K562 (cell line): ENCODE measurements around the gene UTP15. TPM values are rescaled to one million over a fixed set of nuclear protein-coding genes. Genes with fewer than 3 reads are reported as not detected.

Source experiments
- ATAC-seq: fragments of 200-7000 bp; cut with Tn5 transposase; 3 replicates; pipeline ENCODE4 v1.9.1; 2020; ENCODE audit warnings: moderate library complexity
- BruUV-seq: library from RNA; stranded (reverse); fragments of 400-500 nt; replicated peaks from 2 replicates; lab custom pipeline; 2021; lab: Mats Ljungman, UMichigan
- CTCF ChIA-PET: fragments of 300-600 bp; formaldehyde crosslinking; extraction: SDS; loops from one replicate; lab custom pipeline; 2021; ENCODE audit warnings: low intra/inter-chr PET ratio; lab: Yijun Ruan, JAX
- POLR2A ChIA-PET: fragments of 300-600, 350-650 bp; sonication (Branson Sonifier 250); formaldehyde crosslinking; extraction: SDS; loops from one replicate; lab custom pipeline; 2021; ENCODE audit warnings: antibody characterized with exemption, inconsistent platforms; lab: Yijun Ruan, JAX
- DNase-seq, 4 experiments: peaks; one replicate each; pipeline versions ENCODE4 v3.0.0 to v3.0.0-alpha.2; 2011 to 2018; ENCODE audit warnings: low spot score in 3 of 4, mixed read lengths in 3 of 4; ENCODE audit errors: extremely low read depth in 1 of 4
- FAIRE-seq: peaks from 2 replicates; lab custom pipeline; 2011; peaks lifted over from hg19 to GRCh38; lab: Jason Lieb, UNC
- H2AFZ ChIP-seq: 2 replicates; pipeline ENCODE4 v1.6.0; 2011; ENCODE audit warnings: low read depth, low read length, control low read depth, inconsistent platforms
- H3K27ac ChIP-seq: fragments of 200-600 bp; 3 replicates; pipeline ENCODE4 v1.8.0; 2011; ENCODE audit warnings: low read depth, mild to moderate bottlenecking, control low read depth, inconsistent platforms, low read length, moderate library complexity, mixed read lengths; ENCODE audit errors: extremely low read depth
- H3K27me3 ChIP-seq, 2 experiments: fragments of 300-600 bp in 1 of 2; 2 replicates in 1 of 2; 3 replicates in 1 of 2; pipeline versions ENCODE4 v1.6.0 to v1.8.0; 2011; ENCODE audit warnings: inconsistent platforms in 2 of 2, low read length in 2 of 2, mild to moderate bottlenecking in 1 of 2, mixed read lengths in 1 of 2, moderate library complexity in 1 of 2; ENCODE audit not compliant: control insufficient read depth in 2 of 2, insufficient read depth in 2 of 2
- H3K36me3 ChIP-seq: fragments of 300-600 bp; 3 replicates; pipeline ENCODE4 v1.8.0; 2011; ENCODE audit warnings: mild to moderate bottlenecking, low read length, inconsistent platforms; ENCODE audit not compliant: control insufficient read depth, insufficient read depth
- H3K4me1 ChIP-seq, 2 experiments: fragments of 200-600 bp in 1 of 2; replicated peaks in 1 of 2; 2 replicates in 1 of 2; 3 replicates in 1 of 2; pipeline versions ENCODE4 v1.5.1 to v1.8.0; 2011; ENCODE audit warnings: inconsistent platforms in 2 of 2, low read length in 2 of 2, mild to moderate bottlenecking in 1 of 2, mixed read lengths in 1 of 2, moderate library complexity in 1 of 2; ENCODE audit not compliant: control insufficient read depth in 2 of 2, insufficient read depth in 2 of 2
- H3K4me2 ChIP-seq: 2 replicates; pipeline ENCODE4 v1.6.1; 2011; ENCODE audit warnings: low read length, control low read depth, inconsistent platforms, mixed read lengths; ENCODE audit not compliant: insufficient read depth
- H3K4me3 ChIP-seq: fragments of 200-600 bp; sonication (generic), shearing (Covaris generic); 2 replicates; pipeline ENCODE4 v1.5.1; 2016; ENCODE audit warnings: control low read depth, inconsistent platforms
- H3K79me2 ChIP-seq: fragments of 200-600 bp; 3 replicates; pipeline ENCODE4 v1.8.0; 2011; ENCODE audit warnings: low read length, inconsistent platforms; ENCODE audit not compliant: control insufficient read depth, insufficient read depth
- H3K9ac ChIP-seq, 2 experiments: 2 replicates each; pipeline versions ENCODE4 v1.6.0 to v1.6.1; 2011; ENCODE audit warnings: low read depth in 2 of 2, low read length in 2 of 2, control low read depth in 1 of 2, inconsistent platforms in 1 of 2, mild to moderate bottlenecking in 1 of 2, mixed read lengths in 1 of 2; ENCODE audit not compliant: insufficient read depth in 1 of 2
- H3K9me1 ChIP-seq: one replicate; pipeline ENCODE4 v1.6.0; 2011; ENCODE audit warnings: inconsistent platforms, mild to moderate bottlenecking, low read length, moderate library complexity; ENCODE audit not compliant: control insufficient read depth, insufficient read depth
- H3K9me3 ChIP-seq: replicated peaks from 2 replicates; pipeline ENCODE4 v1.5.1; 2011; ENCODE audit warnings: low read depth, low read length, inconsistent platforms; ENCODE audit not compliant: control insufficient read depth, insufficient read depth
- H4K20me1 ChIP-seq: replicated peaks from 2 replicates; pipeline ENCODE4 v1.6.1; 2011; ENCODE audit warnings: low read length, inconsistent platforms, mixed read lengths; ENCODE audit not compliant: control insufficient read depth, insufficient read depth
- C11orf30 ChIP-seq: fragments of 450-650 bp; IDR thresholded peaks from 2 replicates; pipeline ENCODE4 v1.6.1; 2016; ENCODE audit warnings: low read depth, mild to moderate bottlenecking
- CBX8 ChIP-seq: fragments of 200-600 bp; sonication (generic); IDR thresholded peaks from 2 replicates; pipeline ENCODE4 v1.6.1; 2012; ENCODE audit warnings: borderline replicate concordance, mixed run types, low read depth, mild to moderate bottlenecking, moderate library complexity, mixed read lengths, low read length, control low read depth, inconsistent platforms; ENCODE audit not compliant: poor library complexity, severe bottlenecking; ENCODE audit errors: extremely low read depth
- FOS ChIP-seq: IDR thresholded peaks from 3 replicates; pipeline ENCODE4 v1.6.1; 2011; ENCODE audit not compliant: insufficient read length; ENCODE audit errors: extremely low read depth
- HLTF ChIP-seq: fragments of 450-650 bp; IDR thresholded peaks from 2 replicates; pipeline ENCODE4 v1.6.1; 2016
- NFIX ChIP-seq: fragments of 250-450 bp; sonication (Bioruptor Pico); IDR thresholded peaks from 2 replicates; pipeline ENCODE4 v1.4.0; 2020; ENCODE audit warnings: low read depth, mild to moderate bottlenecking, moderate library complexity
- SMAD1 ChIP-seq: fragments of 150-350 bp; IDR thresholded peaks from 2 replicates; pipeline ENCODE4 v1.6.1; 2014; ENCODE audit warnings: low read length, low read depth; ENCODE audit not compliant: partially characterized antibody
- STAG1 ChIP-seq: sonication (generic); formaldehyde crosslinking; IDR thresholded peaks from 2 replicates; pipeline ENCODE4 v1.5.0; 2020; ENCODE audit warnings: missing genetic modification reagents, borderline replicate concordance
- WHSC1 ChIP-seq: IDR thresholded peaks from one replicate; pipeline ENCODE4 v1.6.1; 2012; ENCODE audit warnings: low read length, control low read depth, inconsistent platforms
- ZBTB7A ChIP-seq: IDR thresholded peaks from 2 replicates; pipeline ENCODE4 v1.6.1; 2011; ENCODE audit warnings: low read depth, mild to moderate bottlenecking, low read length, moderate library complexity, borderline replicate concordance; ENCODE audit not compliant: control insufficient read depth
- ZFPM2 ChIP-seq: fragments of 250-450 bp; sonication (Bioruptor Pico); IDR thresholded peaks from 2 replicates; pipeline ENCODE4 v1.5.1; 2022; ENCODE audit warnings: mild to moderate bottlenecking
- ZNF146 ChIP-seq: IDR thresholded peaks from one replicate; pipeline ENCODE4 v1.6.1; 2018; ENCODE audit warnings: missing compliant biosample characterization; ENCODE audit not compliant: unreplicated experiment
- ZNF175 ChIP-seq: fragments of 200-800 bp; sonication (Bioruptor generic); IDR thresholded peaks from 2 replicates; pipeline ENCODE4 v1.6.1; 2016; ENCODE audit warnings: low read depth, mild to moderate bottlenecking, missing genetic modification characterization, missing compliant biosample characterization
- ZNF23 ChIP-seq: fragments of 250-450 bp; sonication (Bioruptor Pico); IDR thresholded peaks from 2 replicates; pipeline ENCODE4 v1.4.0; 2020; ENCODE audit warnings: mild to moderate bottlenecking
- WGBS: fragments of 100-300 bp; shearing (Covaris generic); methylation state at CpG from one replicate; pipeline ENCODE4 v1.1.6; 2016; ENCODE audit warnings: low coverage, mixed read lengths; ENCODE audit not compliant: insufficient coverage; ENCODE audit errors: missing lambda C conversion rate; 5-methylcytosine and 5-hydroxymethylcytosine counted together
- in situ Hi-C: fragments of 300-500 bp; cut with MboI; formaldehyde crosslinking; loops from 4 replicates; pipeline ENCODE4 v1.15.0; 2018; ENCODE audit warnings: inconsistent platforms, mixed read lengths
- intact Hi-C: fragments of 100-400 bp; cut with micrococcal nuclease; formaldehyde crosslinking; loops from 2 replicates; pipeline ENCODE4 v1.14.2; 2022
- polyA plus RNA-seq, 8 experiments: library from polyadenylated mRNA; depleted of rRNA in 4 of 8; stranded (reverse) in 5 of 8; unstranded in 3 of 8; fragments of >200 nt; fragmentation: Nextera tagmentation in 2 of 8; fragmentation: Illumina TruSeq in 1 of 8; extraction: Ambion mirVana in 2 of 8; extraction: Trizol in 1 of 8; gene quantifications; 2 replicates each; pipeline versions ENCODE4 v1.2.1 to v1.2.3, GENCODE V29; 2011 to 2014; ENCODE audit warnings: inconsistent platforms in 1 of 8, missing spikeins in 1 of 8
- total RNA-seq, 7 experiments: library from RNA; depleted of rRNA in 6 of 7; stranded (reverse); fragments of >200 nt in 6 of 7; fragmentation: Illumina TruSeq in 2 of 7; extraction: Trizol in 2 of 7; gene quantifications; 2 replicates each; pipeline versions ENCODE4 v1.2.1 to v1.2.3, GENCODE V29; 2011 to 2021; ENCODE audit warnings: low replicate concordance in 1 of 7
- TF ChIP-seq, protein P1 (sequence below): sonication (generic); formaldehyde crosslinking; IDR thresholded peaks from 2 replicates; pipeline ENCODE4 v1.8.0; 2022; ENCODE audit warnings: mild to moderate bottlenecking, missing genetic modification reagents
- TF ChIP-seq, protein P2 (sequence below): fragments of 250-450 bp; sonication (Bioruptor Pico); IDR thresholded peaks from 2 replicates; pipeline ENCODE4 v1.9.0; 2021; ENCODE audit warnings: mild to moderate bottlenecking, inconsistent platforms
- TF ChIP-seq, protein P3 (sequence below): fragments of 450-650 bp; IDR thresholded peaks from one replicate; pipeline ENCODE4 v1.6.1; 2018; ENCODE audit warnings: mild to moderate bottlenecking, moderate library complexity; ENCODE audit not compliant: partially characterized antibody
- TF ChIP-seq, protein P4 (sequence below): fragments of 450-650 bp; formaldehyde crosslinking; IDR thresholded peaks from 2 replicates; pipeline ENCODE4 v1.4.0; 2020; ENCODE audit warnings: mild to moderate bottlenecking, moderate library complexity

Gene UTP15
- total and polyA plus RNA-seq, 9 of the 15 experiments (the other 6 are each of a cell fraction or from before 2014, with no cell fraction given): 28.1 to 49.3 (median 37.0) TPM

DNA sequence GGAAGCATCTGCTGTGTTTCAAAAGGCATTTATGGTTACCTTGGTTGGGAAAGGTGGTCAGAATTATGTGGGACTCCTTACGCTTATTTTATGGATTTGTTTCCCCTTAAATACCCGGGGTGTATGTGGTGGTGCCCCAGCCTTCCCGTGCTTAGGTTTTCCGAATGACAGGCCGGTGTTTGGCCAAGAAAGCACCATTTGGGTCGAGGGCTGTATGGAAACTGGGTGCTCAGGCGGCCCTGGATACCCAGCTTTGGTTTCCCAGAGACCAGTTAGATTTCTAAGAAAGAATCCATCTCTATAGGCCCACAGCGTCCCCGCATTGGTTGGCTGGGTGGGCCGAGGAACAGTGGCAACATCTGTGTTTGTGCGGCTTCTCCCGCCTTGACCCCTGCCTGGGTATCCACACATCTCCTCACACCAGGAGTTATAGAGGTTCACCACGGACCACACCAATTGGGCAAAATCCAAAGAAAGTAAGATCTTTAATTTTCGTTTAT, 61.3 kb downstream of the UTP15 start:
- no peaks in the 10 kb centered on the region for H3K36me3 ChIP-seq
- CTCF ChIA-PET: no interaction called here
- POLR2A ChIA-PET: no interaction called here
- 5% methylated on average over 14 of the region's 14 CpGs for WGBS
- BruUV-seq: no TSS peak
- H3K4me2 ChIP-seq: no peak overlapping the region
- H3K9ac ChIP-seq: no peak overlapping the region
- H3K27ac ChIP-seq: no peak overlapping the region
- H3K79me2 ChIP-seq: no peaks in the 10 kb centered on the region
- peaks cover 20 to 24% of the 10 kb centered on the region in 2 experiments for H3K27me3 ChIP-seq
- intact Hi-C loops (no loop called here), in situ Hi-C loops (no loop called here)
- no peaks in the 10 kb centered on the region for H3K9me3 ChIP-seq
- H3K4me1 ChIP-seq: peaks cover 0 to 10% of the 10 kb centered on the region in 2 experiments; a peak in 1 of 5 replicates
- H3K9me1 ChIP-seq: no peaks in the 10 kb centered on the region
- H2AFZ ChIP-seq: no peak overlapping the region
- FAIRE-seq: no peak
- H4K20me1 ChIP-seq: no peaks in the 10 kb centered on the region
- no peak for DNase-seq
- no peak overlapping the region for H3K4me3 ChIP-seq
- no peak for ATAC-seq
- no peak for TF ChIP-seq NFIX (CRISPR knock-in tag)
- no peak for TF ChIP-seq FOS
- TF ChIP-seq, protein P1, sequence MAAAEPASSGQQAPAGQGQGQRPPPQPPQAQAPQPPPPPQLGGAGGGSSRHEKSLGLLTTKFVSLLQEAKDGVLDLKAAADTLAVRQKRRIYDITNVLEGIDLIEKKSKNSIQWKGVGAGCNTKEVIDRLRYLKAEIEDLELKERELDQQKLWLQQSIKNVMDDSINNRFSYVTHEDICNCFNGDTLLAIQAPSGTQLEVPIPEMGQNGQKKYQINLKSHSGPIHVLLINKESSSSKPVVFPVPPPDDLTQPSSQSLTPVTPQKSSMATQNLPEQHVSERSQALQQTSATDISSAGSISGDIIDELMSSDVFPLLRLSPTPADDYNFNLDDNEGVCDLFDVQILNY (CRISPR knock-in tag): no peak
- TF ChIP-seq ZFPM2: no peak
- TF ChIP-seq ZNF146 (CRISPR knock-in tag): no peak
- no peak for TF ChIP-seq C11orf30
- TF ChIP-seq ZNF23: no peak
- TF ChIP-seq CBX8: no peak
- TF ChIP-seq ZBTB7A: no peak
- TF ChIP-seq ZNF175 (CRISPR knock-in tag): no peak
- TF ChIP-seq, protein P2, sequence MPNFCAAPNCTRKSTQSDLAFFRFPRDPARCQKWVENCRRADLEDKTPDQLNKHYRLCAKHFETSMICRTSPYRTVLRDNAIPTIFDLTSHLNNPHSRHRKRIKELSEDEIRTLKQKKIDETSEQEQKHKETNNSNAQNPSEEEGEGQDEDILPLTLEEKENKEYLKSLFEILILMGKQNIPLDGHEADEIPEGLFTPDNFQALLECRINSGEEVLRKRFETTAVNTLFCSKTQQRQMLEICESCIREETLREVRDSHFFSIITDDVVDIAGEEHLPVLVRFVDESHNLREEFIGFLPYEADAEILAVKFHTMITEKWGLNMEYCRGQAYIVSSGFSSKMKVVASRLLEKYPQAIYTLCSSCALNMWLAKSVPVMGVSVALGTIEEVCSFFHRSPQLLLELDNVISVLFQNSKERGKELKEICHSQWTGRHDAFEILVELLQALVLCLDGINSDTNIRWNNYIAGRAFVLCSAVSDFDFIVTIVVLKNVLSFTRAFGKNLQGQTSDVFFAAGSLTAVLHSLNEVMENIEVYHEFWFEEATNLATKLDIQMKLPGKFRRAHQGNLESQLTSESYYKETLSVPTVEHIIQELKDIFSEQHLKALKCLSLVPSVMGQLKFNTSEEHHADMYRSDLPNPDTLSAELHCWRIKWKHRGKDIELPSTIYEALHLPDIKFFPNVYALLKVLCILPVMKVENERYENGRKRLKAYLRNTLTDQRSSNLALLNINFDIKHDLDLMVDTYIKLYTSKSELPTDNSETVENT: no peak
- no peak for TF ChIP-seq SMAD1
- TF ChIP-seq WHSC1: no peak
- TF ChIP-seq, protein P3, sequence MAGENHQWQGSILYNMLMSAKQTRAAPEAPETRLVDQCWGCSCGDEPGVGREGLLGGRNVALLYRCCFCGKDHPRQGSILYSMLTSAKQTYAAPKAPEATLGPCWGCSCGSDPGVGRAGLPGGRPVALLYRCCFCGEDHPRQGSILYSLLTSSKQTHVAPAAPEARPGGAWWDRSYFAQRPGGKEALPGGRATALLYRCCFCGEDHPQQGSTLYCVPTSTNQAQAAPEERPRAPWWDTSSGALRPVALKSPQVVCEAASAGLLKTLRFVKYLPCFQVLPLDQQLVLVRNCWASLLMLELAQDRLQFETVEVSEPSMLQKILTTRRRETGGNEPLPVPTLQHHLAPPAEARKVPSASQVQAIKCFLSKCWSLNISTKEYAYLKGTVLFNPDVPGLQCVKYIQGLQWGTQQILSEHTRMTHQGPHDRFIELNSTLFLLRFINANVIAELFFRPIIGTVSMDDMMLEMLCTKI: no peak
- TF ChIP-seq, protein P4, sequence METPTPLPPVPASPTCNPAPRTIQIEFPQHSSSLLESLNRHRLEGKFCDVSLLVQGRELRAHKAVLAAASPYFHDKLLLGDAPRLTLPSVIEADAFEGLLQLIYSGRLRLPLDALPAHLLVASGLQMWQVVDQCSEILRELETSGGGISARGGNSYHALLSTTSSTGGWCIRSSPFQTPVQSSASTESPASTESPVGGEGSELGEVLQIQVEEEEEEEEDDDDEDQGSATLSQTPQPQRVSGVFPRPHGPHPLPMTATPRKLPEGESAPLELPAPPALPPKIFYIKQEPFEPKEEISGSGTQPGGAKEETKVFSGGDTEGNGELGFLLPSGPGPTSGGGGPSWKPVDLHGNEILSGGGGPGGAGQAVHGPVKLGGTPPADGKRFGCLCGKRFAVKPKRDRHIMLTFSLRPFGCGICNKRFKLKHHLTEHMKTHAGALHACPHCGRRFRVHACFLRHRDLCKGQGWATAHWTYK: no peak
- TF ChIP-seq STAG1 (CRISPR knock-in tag): no peak
- no peak for TF ChIP-seq HLTF
